HCT116 (cell line): ENCODE results near the gene ATP5PD. TPM values are rescaled to one million over a fixed set of nuclear protein-coding genes. Genes with fewer than 3 reads are reported as not detected.
A peak's percentile ranks its signal among the peaks of the same experiment; 100 is the strongest.

Experiments
- ATAC-seq: fragments of 200-7000 bp; cut with Tn5 transposase; 2 replicates; pipeline ENCODE4 v1.9.1; 2020; ENCODE audit warnings: mild to moderate bottlenecking, moderate library complexity
- BruUV-seq: library from RNA; stranded (reverse); fragments of 400-500 nt; replicated peaks from 2 replicates; lab custom pipeline; 2021; lab: Mats Ljungman, UMichigan
- CTCF ChIA-PET: fragments of 300-600 bp; sonication (Branson Sonifier 250); formaldehyde crosslinking; loops from one replicate; lab custom pipeline; 2021; ENCODE audit warnings: antibody characterized with exemption; lab: Charles Lee
- POLR2A ChIA-PET: fragments of 300-600, 350-600 bp; sonication (Branson Sonifier 250); formaldehyde crosslinking; loops from one replicate; lab custom pipeline; 2021; ENCODE audit warnings: antibody characterized with exemption; lab: Charles Lee
- RAD21 ChIA-PET, 2 experiments: fragments of 300-600 bp; sonication (Branson Sonifier 250); formaldehyde crosslinking; loops; one replicate each; lab custom pipeline; 2023; ENCODE audit warnings: low total read pairs in 2 of 2; ENCODE audit not compliant: uncharacterized antibody in 2 of 2, unreplicated experiment in 2 of 2, low non-redundant PET in 1 of 2; lab: Charles Lee
- DNase-seq: peaks from one replicate; pipeline ENCODE4 v3.0.0-alpha.2; 2010; ENCODE audit warnings: low read depth, low spot score
- H2AFZ ChIP-seq: fragments of 200-600 bp; shearing (Covaris generic), sonication (generic); 2 replicates; pipeline ENCODE4 v1.6.1; 2017; ENCODE audit warnings: low read depth, mixed run types, mixed read lengths, antibody characterized with exemption, low read length; ENCODE audit not compliant: poor library complexity, severe bottlenecking
- H3K27ac ChIP-seq: 2 replicates; pipeline ENCODE4 v1.5.1; 2012; ENCODE audit warnings: low read depth, low read length
- H3K27me3 ChIP-seq: fragments of 200-600 bp; sonication (generic); 2 replicates; pipeline ENCODE4 v1.6.1; 2016; ENCODE audit warnings: mixed run types, low read length, mixed read lengths; ENCODE audit not compliant: insufficient read depth
- H3K36me3 ChIP-seq, 2 experiments: fragments of 200-500 bp in 1 of 2; fragments of 200-600 bp in 1 of 2; sonication (Bioruptor generic) in 1 of 2; sonication (generic) in 1 of 2; 2 replicates each; pipeline versions ENCODE4 v1.5.1 to v1.6.1; 2014 to 2016; ENCODE audit warnings: low read length in 2 of 2, inconsistent platforms in 1 of 2, mixed read lengths in 1 of 2, mixed run types in 1 of 2; ENCODE audit not compliant: insufficient read depth in 2 of 2, control insufficient read depth in 1 of 2
- H3K4me1 ChIP-seq, 2 experiments: fragments of 200-600 bp in 1 of 2; sonication (generic) in 1 of 2; 2 replicates each; pipeline versions ENCODE4 v1.5.1 to v1.6.1; 2012 to 2017; ENCODE audit warnings: low read length in 2 of 2, inconsistent platforms in 1 of 2, mild to moderate bottlenecking in 1 of 2, mixed read lengths in 1 of 2, mixed run types in 1 of 2, moderate library complexity in 1 of 2; ENCODE audit not compliant: insufficient read depth in 2 of 2, control insufficient read depth in 1 of 2
- H3K4me2 ChIP-seq: fragments of 200-600 bp; sonication (generic); 2 replicates; pipeline ENCODE4 v1.6.1; 2017; ENCODE audit warnings: mixed run types, low read length, mixed read lengths
- H3K4me3 ChIP-seq, 2 experiments: fragments of 200-600 bp in 1 of 2; sonication (generic) in 1 of 2; replicated peaks in 1 of 2; 2 replicates each; pipeline ENCODE4 v1.5.1; 2011 to 2016; ENCODE audit warnings: low read length in 2 of 2, control low read depth in 1 of 2, low read depth in 1 of 2, mild to moderate bottlenecking in 1 of 2, mixed read lengths in 1 of 2, mixed run types in 1 of 2
- H3K79me2 ChIP-seq: fragments of 200-600 bp; sonication (generic); 2 replicates; pipeline ENCODE4 v1.6.1; 2017; ENCODE audit warnings: mild to moderate bottlenecking, mixed run types, low read length, moderate library complexity, mixed read lengths; ENCODE audit not compliant: insufficient read depth
- H3K9ac ChIP-seq: fragments of 200-600 bp; sonication (generic); 2 replicates; pipeline ENCODE4 v1.6.1; 2016; ENCODE audit warnings: low read length, mixed read lengths
- H3K9me2 ChIP-seq: fragments of 200-600 bp; sonication (generic), shearing (Covaris generic); 2 replicates; pipeline ENCODE4 v1.6.1; 2017; ENCODE audit warnings: mixed run types, mild to moderate bottlenecking, moderate library complexity; ENCODE audit not compliant: insufficient read depth
- H3K9me3 ChIP-seq, 2 experiments: fragments of 200-500 bp in 1 of 2; fragments of 200-600 bp in 1 of 2; sonication (Bioruptor generic) in 1 of 2; sonication (generic) in 1 of 2; 2 replicates each; pipeline ENCODE4 v1.6.1; 2014 to 2017; ENCODE audit warnings: low read length in 2 of 2, mixed read lengths in 2 of 2, inconsistent platforms in 1 of 2, low read depth in 1 of 2, mild to moderate bottlenecking in 1 of 2, mixed run types in 1 of 2, moderate library complexity in 1 of 2; ENCODE audit not compliant: control insufficient read depth in 1 of 2, insufficient read depth in 1 of 2
- H4K20me1 ChIP-seq: fragments of 200-600 bp; sonication (generic), shearing (Covaris generic); 2 replicates; pipeline ENCODE4 v1.6.1; 2017; ENCODE audit warnings: mixed run types, mild to moderate bottlenecking, moderate library complexity; ENCODE audit not compliant: insufficient read depth
- ATF3 ChIP-seq: IDR thresholded peaks from 2 replicates; pipeline ENCODE4 v1.6.1; 2012
- CEBPB ChIP-seq: IDR thresholded peaks from 2 replicates; pipeline ENCODE4 v1.6.1; 2012; ENCODE audit warnings: low read depth
- EZH2phosphoT487 ChIP-seq: fragments of 200-600 bp; IDR thresholded peaks from 2 replicates; pipeline ENCODE4 v1.6.1; 2018; ENCODE audit warnings: antibody characterized with exemption, borderline replicate concordance
- JUND ChIP-seq: IDR thresholded peaks from 2 replicates; pipeline ENCODE4 v1.6.1; 2012
- intact Hi-C: fragments of 100-400 bp; cut with micrococcal nuclease; formaldehyde crosslinking; loops from 2 replicates; pipeline ENCODE4 v1.10.0; 2022
- total RNA-seq: library from RNA; stranded (reverse); gene quantifications from one replicate; pipeline ENCODE4 v1.2.1, GENCODE V29; 2021; ENCODE audit not compliant: unreplicated experiment
- TF ChIP-seq, protein P1 (sequence below): IDR thresholded peaks from 2 replicates; pipeline ENCODE4 v1.6.1; 2012; ENCODE audit warnings: low read depth

Gene ATP5PD
- total RNA-seq, 1 experiment from 2014 or later = 407 TPM

GRCh38 chr17:75084039-75084660 lies 37.4 kb upstream of the ATP5PD start:
- peak overlapping the region; percentile 34 for H3K4me2 ChIP-seq
- POLR2A ChIA-PET = interaction anchor here (1.2 to 1.8 kb wide), 4 partner anchors 10 to 25 kb away, joined by 3 to 5 read pairs (median 4); partner anchors contain the start of gene ARMC7
- H3K4me1 ChIP-seq = peaks cover 75 to 88% of the 10 kb centered on the region in 2 experiments
- TF ChIP-seq EZH2phosphoT487 (no peak), CEBPB (no peak), ATF3 (no peak), JUND (no peak)
- TF ChIP-seq, protein P1, sequence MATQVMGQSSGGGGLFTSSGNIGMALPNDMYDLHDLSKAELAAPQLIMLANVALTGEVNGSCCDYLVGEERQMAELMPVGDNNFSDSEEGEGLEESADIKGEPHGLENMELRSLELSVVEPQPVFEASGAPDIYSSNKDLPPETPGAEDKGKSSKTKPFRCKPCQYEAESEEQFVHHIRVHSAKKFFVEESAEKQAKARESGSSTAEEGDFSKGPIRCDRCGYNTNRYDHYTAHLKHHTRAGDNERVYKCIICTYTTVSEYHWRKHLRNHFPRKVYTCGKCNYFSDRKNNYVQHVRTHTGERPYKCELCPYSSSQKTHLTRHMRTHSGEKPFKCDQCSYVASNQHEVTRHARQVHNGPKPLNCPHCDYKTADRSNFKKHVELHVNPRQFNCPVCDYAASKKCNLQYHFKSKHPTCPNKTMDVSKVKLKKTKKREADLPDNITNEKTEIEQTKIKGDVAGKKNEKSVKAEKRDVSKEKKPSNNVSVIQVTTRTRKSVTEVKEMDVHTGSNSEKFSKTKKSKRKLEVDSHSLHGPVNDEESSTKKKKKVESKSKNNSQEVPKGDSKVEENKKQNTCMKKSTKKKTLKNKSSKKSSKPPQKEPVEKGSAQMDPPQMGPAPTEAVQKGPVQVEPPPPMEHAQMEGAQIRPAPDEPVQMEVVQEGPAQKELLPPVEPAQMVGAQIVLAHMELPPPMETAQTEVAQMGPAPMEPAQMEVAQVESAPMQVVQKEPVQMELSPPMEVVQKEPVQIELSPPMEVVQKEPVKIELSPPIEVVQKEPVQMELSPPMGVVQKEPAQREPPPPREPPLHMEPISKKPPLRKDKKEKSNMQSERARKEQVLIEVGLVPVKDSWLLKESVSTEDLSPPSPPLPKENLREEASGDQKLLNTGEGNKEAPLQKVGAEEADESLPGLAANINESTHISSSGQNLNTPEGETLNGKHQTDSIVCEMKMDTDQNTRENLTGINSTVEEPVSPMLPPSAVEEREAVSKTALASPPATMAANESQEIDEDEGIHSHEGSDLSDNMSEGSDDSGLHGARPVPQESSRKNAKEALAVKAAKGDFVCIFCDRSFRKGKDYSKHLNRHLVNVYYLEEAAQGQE = no peak
- H3K27me3 ChIP-seq = no peaks in the 10 kb centered on the region
- H2AFZ ChIP-seq = no peak overlapping the region
- H3K9me3 ChIP-seq = no peaks in the 10 kb centered on the region
- intact Hi-C loops = no loop called here
- H3K4me3 ChIP-seq = no peak overlapping the region
- CTCF ChIA-PET = interaction anchor here (0.7 to 2.2 kb wide), 2 partner anchors 14 to 30 kb away, joined by 4 to 7 read pairs; no protein-coding TSS in a partner anchor
- no peak for DNase-seq
- H4K20me1 ChIP-seq = no peaks in the 10 kb centered on the region
- H3K36me3 ChIP-seq = no peaks in the 10 kb centered on the region
- ATAC-seq = no peak
- peak overlapping the region; percentile 14; the same call in 1 of the 2 replicates for H3K9ac ChIP-seq
- RAD21 ChIA-PET = no interaction called here
- no peaks in the 10 kb centered on the region for H3K9me2 ChIP-seq
- peak overlapping the region; percentile 4; the same call in 1 of the 2 replicates for H3K27ac ChIP-seq
- peaks cover 13% of the 10 kb centered on the region for H3K79me2 ChIP-seq
- BruUV-seq = no TSS peak
